H1 (cell line): ENCODE measurements around the gene MRPS24. TPM values are rescaled to one million over a fixed set of nuclear protein-coding genes. Genes with fewer than 3 reads are reported as not detected.

ENCODE experiments used
- CTCF ChIA-PET: fragments of 300-600 bp; sonication (Branson Sonifier 250); formaldehyde crosslinking; loops from one replicate; lab custom pipeline; 2021; ENCODE audit not compliant: partially characterized antibody; lab: Charles Lee
- POLR2A ChIA-PET: fragments of 300-600 bp; sonication (Branson Sonifier 250); formaldehyde crosslinking; loops from one replicate; lab custom pipeline; 2021; ENCODE audit warnings: inconsistent platforms; ENCODE audit not compliant: partially characterized antibody; lab: Charles Lee
- DNase-seq, 2 experiments: peaks; one replicate each; pipeline versions ENCODE4 v3.0.0 to v3.0.0-alpha.2; 2010 to 2022; ENCODE audit warnings: low spot score in 2 of 2, low read depth in 1 of 2, mixed read lengths in 1 of 2
- FAIRE-seq: peaks from 2 replicates; lab custom pipeline; 2011; peaks lifted over from hg19 to GRCh38; lab: Jason Lieb, UNC
- H2AFZ ChIP-seq: 2 replicates; pipeline ENCODE4 v1.8.1; 2012; ENCODE audit warnings: low read length, inconsistent platforms
- H2AK5ac ChIP-seq: 2 replicates; pipeline ENCODE4 v1.6.1; 2013; ENCODE audit warnings: low read depth, low read length
- H2BK120ac ChIP-seq: replicated peaks from 2 replicates; pipeline ENCODE3; 2013; ENCODE audit warnings: low read depth, low read length, inconsistent platforms
- H2BK12ac ChIP-seq: 2 replicates; pipeline ENCODE4 v1.6.1; 2013; ENCODE audit warnings: low read depth, low read length
- H2BK15ac ChIP-seq: 2 replicates; pipeline ENCODE4 v1.6.1; 2013; ENCODE audit warnings: low read length
- H2BK20ac ChIP-seq: 2 replicates; pipeline ENCODE4 v1.6.1; 2013; ENCODE audit warnings: low read length
- H2BK5ac ChIP-seq: 2 replicates; pipeline ENCODE4 v1.6.1; 2013; ENCODE audit warnings: low read depth, low read length
- H3K14ac ChIP-seq: 2 replicates; pipeline ENCODE4 v1.6.1; 2013; ENCODE audit warnings: inconsistent platforms; ENCODE audit not compliant: insufficient read length
- H3K18ac ChIP-seq: 2 replicates; pipeline ENCODE4 v1.6.1; 2013; ENCODE audit warnings: low read length; ENCODE audit errors: extremely low read depth
- H3K23ac ChIP-seq: 2 replicates; pipeline ENCODE4 v1.6.1; 2013; ENCODE audit warnings: inconsistent platforms; ENCODE audit not compliant: insufficient read length
- H3K23me2 ChIP-seq: 2 replicates; pipeline ENCODE4 v1.6.1; 2013; ENCODE audit warnings: low read depth, low read length
- H3K27ac ChIP-seq: 2 replicates; pipeline ENCODE4 v1.6.1; 2011; ENCODE audit warnings: low read depth, low read length, inconsistent platforms
- H3K27me3 ChIP-seq, 4 experiments: replicated peaks in 1 of 4; 1 replicate in 1 of 4; 2 replicates in 3 of 4; pipeline versions ENCODE4 v1.6.1 to v1.8.1; 2011 to 2013; ENCODE audit warnings: low read length in 3 of 4, mild to moderate bottlenecking in 3 of 4, inconsistent platforms in 2 of 4, mixed read lengths in 2 of 4, moderate library complexity in 1 of 4; ENCODE audit not compliant: control insufficient read depth in 3 of 4, insufficient read depth in 3 of 4; ENCODE audit errors: extremely low read depth in 1 of 4
- H3K36me3 ChIP-seq, 4 experiments: 2 replicates each; pipeline versions ENCODE4 v1.6.1 to v1.8.1; 2011 to 2013; ENCODE audit warnings: mild to moderate bottlenecking in 4 of 4, low read length in 3 of 4, moderate library complexity in 2 of 4, control low read depth in 1 of 4, inconsistent platforms in 1 of 4; ENCODE audit not compliant: insufficient read depth in 4 of 4, control insufficient read depth in 2 of 4
- H3K4ac ChIP-seq: replicated peaks from 2 replicates; pipeline ENCODE3; 2013; ENCODE audit warnings: low read length, low read depth, mixed read lengths, inconsistent platforms; ENCODE audit not compliant: insufficient read length
- H3K4me1 ChIP-seq, 4 experiments: replicated peaks in 1 of 4; 1 replicate in 1 of 4; 2 replicates in 3 of 4; pipeline versions ENCODE4 v1.6.1 to v1.8.1; 2011 to 2013; ENCODE audit warnings: low read length in 3 of 4, inconsistent platforms in 2 of 4, mixed read lengths in 1 of 4; ENCODE audit not compliant: insufficient read depth in 4 of 4, control insufficient read depth in 3 of 4
- H3K4me2 ChIP-seq, 2 experiments: 2 replicates each; pipeline versions ENCODE4 v1.6.1 to v1.8.1; 2011 to 2013; ENCODE audit warnings: low read depth in 2 of 2, low read length in 2 of 2, control low read depth in 1 of 2, inconsistent platforms in 1 of 2, mild to moderate bottlenecking in 1 of 2; ENCODE audit not compliant: insufficient read depth in 1 of 2
- H3K4me3 ChIP-seq, 4 experiments: fragments of 200-600, 300-600 bp in 1 of 4; sonication (generic), shearing (Covaris generic), sonication (Bioruptor Twin) in 1 of 4; 2 replicates each; pipeline versions ENCODE4 v1.5.1 to v1.8.1; 2011 to 2016; ENCODE audit warnings: low read length in 4 of 4, low read depth in 3 of 4, control low read depth in 2 of 4, inconsistent platforms in 2 of 4, mild to moderate bottlenecking in 2 of 4, mixed read lengths in 1 of 4, moderate library complexity in 1 of 4; ENCODE audit not compliant: insufficient read depth in 2 of 4; ENCODE audit errors: extremely low read depth in 1 of 4
- H3K56ac ChIP-seq: replicated peaks from 2 replicates; pipeline ENCODE3; 2013; ENCODE audit warnings: low read depth, mild to moderate bottlenecking, mixed read lengths, low read length, inconsistent platforms; ENCODE audit not compliant: insufficient read length
- H3K79me1 ChIP-seq: 2 replicates; pipeline ENCODE4 v1.6.1; 2013; ENCODE audit warnings: low read depth, low read length, control low read depth
- H3K79me2 ChIP-seq, 2 experiments: 2 replicates each; pipeline versions ENCODE4 v1.6.1 to v1.8.1; 2012 to 2013; ENCODE audit warnings: low read length in 2 of 2, mild to moderate bottlenecking in 2 of 2, inconsistent platforms in 1 of 2; ENCODE audit not compliant: insufficient read depth in 2 of 2, control insufficient read depth in 1 of 2
- H3K9ac ChIP-seq, 4 experiments: replicated peaks in 1 of 4; 1 replicate in 1 of 4; 2 replicates in 3 of 4; pipeline versions ENCODE4 v1.6.1 to v1.8.1; 2011 to 2013; ENCODE audit warnings: low read depth in 3 of 4, low read length in 3 of 4, control low read depth in 2 of 4, mild to moderate bottlenecking in 2 of 4, moderate library complexity in 2 of 4, inconsistent platforms in 1 of 4; ENCODE audit errors: extremely low read depth in 1 of 4
- H3K9me3 ChIP-seq, 2 experiments: 2 replicates each; pipeline versions ENCODE4 v1.6.1 to v1.8.1; 2012 to 2013; ENCODE audit warnings: mild to moderate bottlenecking in 2 of 2, moderate library complexity in 2 of 2, control low read depth in 1 of 2, inconsistent platforms in 1 of 2, low read depth in 1 of 2, low read length in 1 of 2, mixed read lengths in 1 of 2; ENCODE audit not compliant: insufficient read depth in 2 of 2
- H4K20me1 ChIP-seq, 2 experiments: replicated peaks in 1 of 2; 2 replicates each; pipeline versions ENCODE3 to v1.8.1; 2011 to 2013; ENCODE audit warnings: inconsistent platforms in 2 of 2, low read length in 2 of 2, mild to moderate bottlenecking in 1 of 2; ENCODE audit not compliant: insufficient read depth in 2 of 2, control insufficient read depth in 1 of 2
- H4K5ac ChIP-seq: 2 replicates; pipeline ENCODE4 v1.6.1; 2013; ENCODE audit warnings: low read length, low read depth, mixed read lengths, inconsistent platforms; ENCODE audit not compliant: insufficient read length
- H4K8ac ChIP-seq: 2 replicates; pipeline ENCODE4 v1.8.0; 2013; ENCODE audit warnings: mild to moderate bottlenecking, moderate library complexity, low read length, inconsistent platforms; ENCODE audit not compliant: insufficient read depth; ENCODE audit errors: extremely low read depth
- H4K91ac ChIP-seq: replicated peaks from 2 replicates; pipeline ENCODE3; 2013; ENCODE audit warnings: low read length, mixed read lengths, inconsistent platforms; ENCODE audit not compliant: insufficient read length
- EZH2 ChIP-seq: fragments of 200-600 bp; sonication (generic); IDR thresholded peaks from 2 replicates; pipeline ENCODE4 v1.7.1; 2012; ENCODE audit warnings: low read depth, mild to moderate bottlenecking, moderate library complexity, low read length, inconsistent platforms; ENCODE audit not compliant: severe bottlenecking
- HDAC2 ChIP-seq, 2 experiments: fragments of 300-600 bp in 1 of 2; sonication (generic) in 1 of 2; IDR thresholded peaks; 2 replicates each; pipeline ENCODE4 v1.6.1; 2011 to 2012; ENCODE audit warnings: low read depth in 2 of 2, low read length in 2 of 2, mild to moderate bottlenecking in 2 of 2, moderate library complexity in 2 of 2, borderline replicate concordance in 1 of 2, inconsistent platforms in 1 of 2
- MAX ChIP-seq: IDR thresholded peaks from 2 replicates; pipeline ENCODE4 v1.6.1; 2012; ENCODE audit warnings: inconsistent platforms
- PHF8 ChIP-seq: fragments of 200-600 bp; sonication (generic); conservative IDR thresholded peaks from 2 replicates; pipeline ENCODE4 v1.7.1; 2012; ENCODE audit warnings: low read depth, mild to moderate bottlenecking, inconsistent platforms, low read length, moderate library complexity
- SIRT6 ChIP-seq: IDR thresholded peaks from one replicate; pipeline ENCODE4 v1.7.1; 2012; ENCODE audit warnings: low read length, inconsistent platforms
- TAF1 ChIP-seq: IDR thresholded peaks from 2 replicates; pipeline ENCODE4 v1.6.1; 2011; ENCODE audit warnings: mild to moderate bottlenecking, low read depth, low read length
- WGBS, 2 experiments: shearing (Covaris generic) in 1 of 2; methylation state at CpG; one replicate each; pipeline versions ENCODE4 v1.1.6 to v1.1.7; 2013 to 2015; ENCODE audit warnings: low lambda C conversion rate in 2 of 2, mixed read lengths in 2 of 2, inconsistent platforms in 1 of 2, low coverage in 1 of 2, missing lambda C conversion rate in 1 of 2; ENCODE audit not compliant: insufficient replicate concordance in 2 of 2, insufficient coverage in 1 of 2, insufficient read length in 1 of 2; ENCODE audit errors: extremely low coverage in 1 of 2, missing lambda C conversion rate in 1 of 2; 5-methylcytosine and 5-hydroxymethylcytosine counted together
- polyA plus RNA-seq, 7 experiments: library from polyadenylated mRNA; depleted of rRNA in 3 of 7; stranded (reverse) in 5 of 7; unstranded in 2 of 7; fragments of >200 nt in 5 of 7; fragments of 200-250 nt in 2 of 7; gene quantifications; 1 replicate in 5 of 7; 2 replicates in 1 of 7; 4 replicates in 1 of 7; pipeline versions ENCODE4 v1.2.1 to v1.2.3, GENCODE V29; 2011 to 2013; ENCODE audit warnings: missing spikeins in 2 of 7, mixed read lengths in 2 of 7
- total RNA-seq: library from RNA; stranded (reverse); fragmentation: NEBNext Ultra II Directional; extraction: Animal tissue kit (Norgen Biotek cat#: 25700); gene quantifications from 2 replicates; pipeline ENCODE4 v1.2.1, GENCODE V29; 2021

Gene MRPS24
- total and polyA plus RNA-seq, 2 of the 8 experiments (the other 6 are each of a cell fraction or from before 2014, with no cell fraction given), result 133 to 347 TPM

DNA sequence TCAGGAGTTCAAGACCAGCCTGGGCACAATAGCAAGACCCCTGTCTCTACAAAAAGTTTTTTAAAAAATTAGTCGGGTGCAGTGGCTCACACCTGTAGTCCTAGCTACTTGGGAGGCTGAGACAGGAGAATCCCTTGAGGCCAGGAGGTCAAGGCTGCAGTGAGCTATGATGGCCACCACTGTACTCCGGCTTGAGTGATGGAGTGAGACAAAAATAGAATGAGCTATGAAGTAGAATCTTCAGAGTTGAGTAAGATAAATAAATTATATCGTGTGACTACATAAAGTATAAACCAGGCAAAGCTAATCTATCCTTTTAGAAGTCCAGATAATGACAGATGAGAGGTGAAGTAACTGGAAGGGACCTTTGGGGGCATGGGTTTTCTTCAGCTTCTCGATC, 15.3 kb upstream of the MRPS24 start:
- Histone ChIP-seq H3K4me1 (peaks cover 1 to 4% (median 2%) of the 10 kb centered on the region in 4 experiments; a peak in 3 of 7 replicates), H2BK120ac (no peak overlapping the region), H2BK20ac (no peak overlapping the region), H2AFZ (no peak overlapping the region), H3K4ac (no peak overlapping the region), H3K4me2 (no peak overlapping the region), H2BK5ac (no peak overlapping the region), H3K4me3 (no peak overlapping the region), H3K27me3 (no peaks in the 10 kb centered on the region), H4K91ac (no peak overlapping the region), H3K14ac (no peak overlapping the region), H2BK12ac (no peak overlapping the region), H3K36me3 (no peaks in the 10 kb centered on the region), H4K5ac (no peak overlapping the region), H3K9me3 (no peaks in the 10 kb centered on the region), H3K79me2 (no peaks in the 10 kb centered on the region), H3K23me2 (no peaks in the 10 kb centered on the region), H4K20me1 (peaks cover 0 to 3% of the 10 kb centered on the region in 2 experiments), H3K56ac (no peak overlapping the region), H3K9ac (no peak overlapping the region), H2AK5ac (no peak overlapping the region), H3K23ac (no peak overlapping the region), H3K79me1 (no peaks in the 10 kb centered on the region), H3K18ac (no peak overlapping the region), H2BK15ac (no peak overlapping the region), H4K8ac (no peak overlapping the region), H3K27ac (no peak overlapping the region)
- TF ChIP-seq PHF8 (no peak), SIRT6 (no peak), MAX (no peak), EZH2 (no peak), TAF1 (no peak), HDAC2 (IDR thresholded peaks at IDR 0.05; ENCODE audit: borderline replicate concordance in 1 of 2, low read depth in 2 of 2, low read length in 2 of 2) (no peak)
- DNase-seq (no peak), FAIRE-seq (no peak)
- ChIA-PET POLR2A (interaction anchor here (0.6 to 0.7 kb wide), 2 partner anchors 9 to 116 kb away, joined by 3 read pairs; no protein-coding TSS in a partner anchor), CTCF (interaction anchor here (0.7 kb wide), 1 partner anchor 1080 kb away, joined by 3 read pairs; no protein-coding TSS in a partner anchor)
- 97% methylated on average over 4 of the region's 4 CpGs; no CpG with 5 or more reads in 1 of the 2 experiments for WGBS, 2 experiments
